Esophagus squamous epithelium (tissue), 5 donors: ENCODE measurements around the gene AMZ1. TPM values are rescaled to one million over a fixed set of nuclear protein-coding genes. Genes with fewer than 3 reads are reported as not detected.

ENCODE experiments used
- DNase-seq: peaks from one replicate; lab custom pipeline; 2025; lab: John Stamatoyannopoulos, UW
- H3K27ac ChIP-seq, 4 donors: fragments of 200-600 bp; sonication (generic); one replicate each; pipeline ENCODE4 v1.5.1; 2016 to 2019; ENCODE audit warnings: mild to moderate bottlenecking in 1 of 4
- H3K27me3 ChIP-seq, 4 donors: fragments of 200-600 bp; sonication (generic); 1 replicate in 3 of 4; 2 replicates in 1 of 4; pipeline versions ENCODE4 v1.5.1 to v1.6.0; 2017 to 2021; ENCODE audit warnings: antibody characterized with exemption in 1 of 4
- H3K36me3 ChIP-seq, 3 donors: fragments of 200-600 bp; sonication (generic); one replicate each; pipeline ENCODE4 v1.5.1; 2016 to 2019
- H3K4me1 ChIP-seq, 3 donors: fragments of 200-600 bp; sonication (generic); one replicate each; pipeline ENCODE4 v1.5.1; 2017 to 2019
- H3K4me3 ChIP-seq, 4 donors: fragments of 200-600 bp; sonication (generic); 1 replicate in 3 of 4; 2 replicates in 1 of 4; pipeline ENCODE4 v1.5.1; 2016 to 2019; ENCODE audit warnings: mild to moderate bottlenecking in 2 of 4, moderate library complexity in 1 of 4
- H3K9me3 ChIP-seq, 3 donors: fragments of 200-600 bp; sonication (generic); one replicate each; pipeline ENCODE4 v1.5.1; 2016 to 2019
- POLR2A ChIP-seq, 4 donors: fragments of 450-650 bp; IDR thresholded peaks; one replicate each; pipeline ENCODE4 v1.6.1; 2017; ENCODE audit warnings: antibody characterized with exemption in 4 of 4, mild to moderate bottlenecking in 4 of 4, moderate library complexity in 3 of 4
- WGBS, 2 donors: methylation state at CpG; one replicate each; pipeline ENCODE4 v1.1.5; 2018; 5-methylcytosine and 5-hydroxymethylcytosine counted together
- intact Hi-C: fragments of 100-400 bp; cut with DNase I; formaldehyde crosslinking; loops from one replicate; pipeline ENCODE4 v1.15.0; 2022
- total RNA-seq, 4 donors: library from RNA; depleted of rRNA; stranded (reverse); fragments of >200 nt; gene quantifications; one replicate each; pipeline ENCODE4 v1.1.0, GENCODE V29; 2016
- TF ChIP-seq, protein P1 (sequence below), 6 experiments: fragments of 450-650 bp in 4 of 6; fragments of 200-600 bp in 2 of 6; sonication (generic) in 2 of 6; IDR thresholded peaks; one replicate each; pipeline ENCODE4 v1.5.1; 2016 to 2019; ENCODE audit warnings: antibody characterized with exemption in 6 of 6, mild to moderate bottlenecking in 4 of 6, moderate library complexity in 4 of 6
- donor health status: DM: yes; HTN: yes; CAD: no.

The AMZ1 gene
- total RNA-seq, 4 donors from 2014 or later: 0.12 to 0.19 TPM; not detected in 2

- TF ChIP-seq POLR2A (IDR thresholded peaks at IDR 0.05): no peak
- TF ChIP-seq, protein P1, sequence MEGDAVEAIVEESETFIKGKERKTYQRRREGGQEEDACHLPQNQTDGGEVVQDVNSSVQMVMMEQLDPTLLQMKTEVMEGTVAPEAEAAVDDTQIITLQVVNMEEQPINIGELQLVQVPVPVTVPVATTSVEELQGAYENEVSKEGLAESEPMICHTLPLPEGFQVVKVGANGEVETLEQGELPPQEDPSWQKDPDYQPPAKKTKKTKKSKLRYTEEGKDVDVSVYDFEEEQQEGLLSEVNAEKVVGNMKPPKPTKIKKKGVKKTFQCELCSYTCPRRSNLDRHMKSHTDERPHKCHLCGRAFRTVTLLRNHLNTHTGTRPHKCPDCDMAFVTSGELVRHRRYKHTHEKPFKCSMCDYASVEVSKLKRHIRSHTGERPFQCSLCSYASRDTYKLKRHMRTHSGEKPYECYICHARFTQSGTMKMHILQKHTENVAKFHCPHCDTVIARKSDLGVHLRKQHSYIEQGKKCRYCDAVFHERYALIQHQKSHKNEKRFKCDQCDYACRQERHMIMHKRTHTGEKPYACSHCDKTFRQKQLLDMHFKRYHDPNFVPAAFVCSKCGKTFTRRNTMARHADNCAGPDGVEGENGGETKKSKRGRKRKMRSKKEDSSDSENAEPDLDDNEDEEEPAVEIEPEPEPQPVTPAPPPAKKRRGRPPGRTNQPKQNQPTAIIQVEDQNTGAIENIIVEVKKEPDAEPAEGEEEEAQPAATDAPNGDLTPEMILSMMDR (IDR thresholded peaks at IDR 0.05): no peak
- peaks cover 0 to 49% (median 9%) of the 10 kb centered on the region in 3 donors for H3K36me3 ChIP-seq
- no peak overlapping the region for H3K4me3 ChIP-seq
- H3K27ac ChIP-seq: no peak overlapping the region
- peaks cover 9 to 39% (median 9%) of the 10 kb centered on the region in 3 donors for H3K4me1 ChIP-seq
- no peak for DNase-seq
- H3K9me3 ChIP-seq: no peaks in the 10 kb centered on the region
- intact Hi-C loops: no loop called here
- WGBS, 2 donors: 88% methylated on average over 9 of the region's 36 CpGs; no CpG with 5 or more reads in 1 of the 2 donors
- H3K27me3 ChIP-seq: peaks cover 0 to 32% (median 0%) of the 10 kb centered on the region in 4 donors
These were observed 28.2 kb upstream of the AMZ1 start for GRCh38 chr7:2659556-2660358.

- 41 to 48% methylated on average over 5 to 9 of the region's 36 CpGs for WGBS, 2 donors
- Histone ChIP-seq H3K36me3 (peaks cover 0 to 49% (median 9%) of the 10 kb centered on the region in 3 donors), H3K27me3 (peaks cover 0 to 36% (median 0%) of the 10 kb centered on the region in 4 donors), H3K9me3 (no peaks in the 10 kb centered on the region), H3K27ac (no peak overlapping the region), H3K4me1 (peaks cover 9 to 46% (median 9%) of the 10 kb centered on the region in 3 donors), H3K4me3 (no peak overlapping the region)
- no peak for DNase-seq
- intact Hi-C loops: no loop called here
- TF ChIP-seq, protein P1 (IDR thresholded peaks at IDR 0.05): no peak
- TF ChIP-seq POLR2A (IDR thresholded peaks at IDR 0.05): no peak
These were observed 27.5 kb upstream of the AMZ1 start for GRCh38 chr7:2660359-2661095.

- Histone ChIP-seq H3K9me3 (no peaks in the 10 kb centered on the region), H3K4me3 (no peak overlapping the region), H3K27ac (no peak overlapping the region), H3K4me1 (peaks cover 9 to 51% (median 9%) of the 10 kb centered on the region in 3 donors), H3K36me3 (peaks cover 0 to 44% (median 9%) of the 10 kb centered on the region in 3 donors), H3K27me3 (peaks cover 0 to 41% (median 0%) of the 10 kb centered on the region in 4 donors)
- intact Hi-C loops: no loop called here
- no peak for TF ChIP-seq POLR2A (IDR thresholded peaks at IDR 0.05)
- TF ChIP-seq, protein P1 (IDR thresholded peaks at IDR 0.05): no peak
- no peak for DNase-seq
- 40% methylated on average over 1 of the region's 10 CpGs; no CpG with 5 or more reads in 1 of the 2 donors for WGBS, 2 donors
These were observed 26.9 kb upstream of the AMZ1 start for GRCh38 chr7:2661096-2661449.

- peaks cover 9 to 53% (median 9%) of the 10 kb centered on the region in 3 donors for H3K4me1 ChIP-seq
- intact Hi-C loops: no loop called here
- H3K27me3 ChIP-seq: peaks cover 0 to 47% (median 0%) of the 10 kb centered on the region in 4 donors
- WGBS, 2 donors: 42 to 82% methylated on average over 18 to 30 of the region's 43 CpGs
- H3K4me3 ChIP-seq: no peak overlapping the region
- no peak overlapping the region for H3K27ac ChIP-seq
- no peaks in the 10 kb centered on the region for H3K9me3 ChIP-seq
- TF ChIP-seq, protein P1 (IDR thresholded peaks at IDR 0.05): peak in 1 of 6 experiments; percentile 18
- TF ChIP-seq POLR2A (IDR thresholded peaks at IDR 0.05): no peak
- DNase-seq: no peak
- H3K36me3 ChIP-seq: peaks cover 0 to 37% (median 2%) of the 10 kb centered on the region in 3 donors
These were observed 26.3 kb upstream of the AMZ1 start for GRCh38 chr7:2661602-2662272.
